IPS-18c (cell line): ENCODE data around the gene CADM1.
"Not testable (repeated sequence)": the region's sequence is repeated elsewhere in the genome, so short reads cannot be mapped to it uniquely, and the experiment has no call there.

ENCODE experiments used
- H3K4me3 ChIP-seq: 2 replicates; pipeline ENCODE4 v1.7.0; 2013; ENCODE audit warnings: low read depth, mild to moderate bottlenecking, low read length, moderate library complexity; ENCODE audit not compliant: insufficient read depth
- H3K9me3 ChIP-seq: one replicate; pipeline ENCODE4 v1.6.1; 2013; ENCODE audit warnings: mild to moderate bottlenecking, low read length, moderate library complexity; ENCODE audit not compliant: control insufficient read depth, insufficient read depth

The CADM1 gene

DNA sequence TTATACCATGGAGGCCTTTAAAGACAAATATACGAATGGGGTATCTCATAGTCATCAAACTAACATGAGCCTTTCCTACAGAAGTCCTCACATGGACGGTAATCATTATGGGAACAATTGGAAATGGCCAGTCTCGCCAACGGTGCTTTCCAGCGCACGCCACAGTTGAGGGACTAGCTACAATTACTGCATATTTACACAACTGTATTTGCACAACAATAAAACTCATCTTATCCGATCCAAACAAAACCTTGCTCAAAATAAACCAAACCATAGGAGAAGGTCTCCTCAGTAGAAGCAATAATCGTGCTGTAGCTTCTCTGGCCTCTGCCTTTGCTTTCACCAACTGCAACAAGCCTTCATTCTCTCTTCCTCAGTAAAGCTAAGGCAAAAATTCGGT is 5.9 kb downstream of the CADM1 start:
- Histone ChIP-seq H3K9me3 (no peaks in the 10 kb centered on the region), H3K4me3 (no peak overlapping the region)

DNA sequence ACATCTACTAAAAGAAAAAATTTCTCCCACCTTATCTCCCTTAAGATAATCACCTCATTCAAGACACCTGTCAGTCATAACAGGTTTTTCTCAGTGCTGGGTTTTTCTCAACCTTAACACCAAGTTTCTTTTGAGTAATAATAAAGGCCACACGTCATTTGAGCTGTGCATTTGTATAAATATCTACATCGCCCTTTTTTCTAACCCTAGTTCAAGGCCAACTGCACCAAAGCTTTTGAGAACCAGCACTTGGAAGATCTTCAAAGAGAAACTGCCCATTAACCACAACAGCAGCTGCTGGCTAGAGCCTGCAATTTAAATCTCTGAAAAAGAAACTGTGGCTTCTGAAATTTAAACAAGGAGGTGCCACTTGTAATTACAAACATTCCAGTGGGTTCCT is 6.9 kb downstream of the CADM1 start:
- no peak overlapping the region for H3K4me3 ChIP-seq
- no peaks in the 10 kb centered on the region for H3K9me3 ChIP-seq

DNA sequence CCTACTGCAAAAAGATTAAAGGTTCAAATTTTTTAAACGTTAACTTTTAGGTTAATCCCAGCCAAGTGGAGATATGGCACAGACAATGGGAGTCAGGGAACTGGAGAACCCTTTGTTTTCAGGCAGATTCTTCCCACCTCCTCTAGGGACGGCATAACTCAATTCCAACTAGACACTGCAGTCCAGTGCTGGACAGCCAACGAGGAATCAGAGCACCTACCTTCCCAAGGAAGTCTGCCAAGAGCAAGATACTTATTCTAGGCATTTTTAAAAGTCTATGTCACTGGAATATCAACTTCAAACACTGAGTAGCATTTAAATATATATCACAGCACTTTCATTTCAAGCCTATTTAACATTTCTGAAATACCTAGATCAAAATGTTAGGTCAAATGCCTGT is 7.3 kb downstream of the CADM1 start:
- Histone ChIP-seq H3K9me3 (no peaks in the 10 kb centered on the region), H3K4me3 (no peak overlapping the region)

DNA sequence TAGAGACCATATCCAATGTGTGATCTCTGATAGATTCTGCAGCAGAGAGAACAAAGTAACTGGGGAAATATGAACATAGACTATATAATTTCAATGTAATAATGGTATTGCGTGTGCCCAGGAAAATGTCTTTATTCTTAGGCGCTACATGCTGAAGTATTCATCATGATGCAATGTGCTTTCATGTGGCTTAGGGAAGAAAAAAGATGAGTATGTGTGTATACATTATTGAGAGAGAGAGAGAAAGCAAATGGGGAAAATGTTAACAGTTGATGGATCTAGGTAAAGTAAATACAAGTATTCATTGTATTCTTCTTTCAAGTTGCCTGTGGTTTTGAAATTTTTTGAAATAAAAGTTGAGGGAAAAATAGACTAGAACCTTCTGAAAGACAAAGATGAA is 10.3 kb downstream of the CADM1 start:
- H3K4me3 ChIP-seq, result no peak overlapping the region
- no peaks in the 10 kb centered on the region for H3K9me3 ChIP-seq

DNA sequence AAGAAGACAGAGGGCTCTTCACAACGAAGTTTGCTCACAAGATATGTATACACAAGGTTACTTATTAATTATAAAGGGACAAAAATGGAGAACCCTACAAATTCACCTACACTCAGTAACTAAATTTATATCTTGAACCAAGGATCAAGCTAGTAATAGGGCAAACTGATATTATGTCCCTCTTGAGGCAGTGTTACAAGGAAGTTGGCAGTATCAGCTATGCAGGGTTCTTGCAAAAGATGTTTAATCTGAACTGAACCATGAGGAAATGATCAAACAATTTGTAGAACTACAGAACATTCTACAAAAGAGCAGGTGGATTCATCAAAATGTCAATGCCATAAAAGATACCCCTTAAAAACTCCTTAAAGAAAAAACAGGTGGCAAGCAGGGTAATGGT is 10.7 kb downstream of the CADM1 start:
- Histone ChIP-seq H3K9me3 (no peaks in the 10 kb centered on the region), H3K4me3 (no peak overlapping the region)

DNA sequence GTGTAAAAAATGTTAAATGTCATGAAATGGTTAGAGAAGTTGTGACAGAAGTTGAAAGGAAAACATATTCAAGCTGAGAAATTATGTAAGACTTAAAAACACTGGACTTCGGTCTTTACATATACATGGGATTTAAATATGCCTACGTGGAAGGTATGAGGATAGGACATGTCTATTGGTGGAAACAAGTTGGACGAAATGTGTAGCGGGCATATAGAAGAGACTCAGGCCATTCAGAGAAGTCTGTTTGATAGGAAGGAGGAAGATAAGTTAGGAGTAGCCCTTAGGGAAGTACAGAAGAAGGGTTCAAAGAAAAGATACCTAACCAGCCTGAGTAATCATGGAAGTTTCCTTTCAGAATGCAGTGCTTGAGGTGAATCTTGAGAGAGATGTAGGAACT is 14.7 kb downstream of the CADM1 start:
- Histone ChIP-seq H3K9me3 (no peaks in the 10 kb centered on the region), H3K4me3 (no peak overlapping the region)

DNA sequence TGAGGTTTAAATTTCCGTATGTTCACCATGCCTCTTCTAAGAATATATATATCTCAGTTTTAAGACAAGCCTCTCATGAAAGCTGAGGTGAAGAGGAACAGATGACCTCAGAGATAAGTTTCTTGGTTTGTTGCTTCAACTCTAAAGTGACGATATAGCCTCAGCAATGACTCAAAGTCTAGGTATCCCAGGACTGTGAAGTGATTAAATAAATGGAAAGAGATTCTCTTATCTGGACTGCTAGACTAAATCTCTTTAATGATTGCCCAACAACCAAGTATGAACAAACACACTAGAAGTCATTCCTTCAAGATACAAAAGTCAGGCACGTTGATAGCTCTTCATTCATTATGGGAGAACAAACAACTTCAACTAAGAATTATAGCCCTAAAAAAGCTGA is 15.3 kb downstream of the CADM1 start:
- H3K9me3 ChIP-seq, result no peaks in the 10 kb centered on the region

DNA sequence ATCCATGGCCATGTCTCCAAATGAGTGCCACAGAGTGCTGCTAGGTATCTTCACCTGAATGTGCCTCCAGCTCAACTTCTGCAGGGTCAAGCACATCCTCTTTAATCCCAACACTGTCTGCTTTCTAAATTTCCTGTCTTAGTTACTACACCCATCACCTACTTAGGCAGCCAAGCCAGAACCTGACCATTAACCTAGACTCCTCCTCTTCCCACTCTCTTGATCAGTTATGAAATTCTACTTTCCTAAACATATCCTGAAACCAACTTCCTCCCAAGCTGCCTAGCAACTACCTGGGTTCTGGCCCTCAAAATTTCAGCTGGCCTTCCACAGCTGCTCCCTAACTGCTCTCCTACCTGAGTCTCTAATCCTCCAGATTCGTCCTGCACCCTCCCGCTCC is 22.7 kb downstream of the CADM1 start:
- no peak overlapping the region for H3K4me3 ChIP-seq
- H3K9me3 ChIP-seq, result no peaks in the 10 kb centered on the region

More for the DNA sequence above, 15.3 kb downstream of the CADM1 start:
- no peak overlapping the region for H3K4me3 ChIP-seq

DNA sequence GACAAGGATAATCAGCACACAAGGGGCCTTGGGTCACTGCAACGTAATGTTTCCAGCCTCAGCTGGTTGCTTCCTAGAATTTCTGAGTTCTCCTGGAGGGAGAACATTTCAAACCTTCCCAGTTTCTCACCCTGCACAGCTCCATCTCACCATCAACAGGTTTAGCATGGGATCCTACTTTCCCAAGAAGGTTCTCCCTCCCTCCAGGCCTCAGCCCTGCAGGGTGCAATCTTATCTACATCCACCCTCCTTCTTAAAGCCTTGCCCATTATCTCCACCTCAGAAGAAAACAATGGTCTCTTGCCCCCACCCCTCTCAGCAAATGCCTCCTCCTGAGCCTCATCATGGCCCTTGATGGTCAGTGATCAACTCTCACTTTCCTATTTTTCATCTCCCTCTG is 23.6 kb downstream of the CADM1 start:
- H3K4me3 ChIP-seq, result no peak overlapping the region
- H3K9me3 ChIP-seq, result no peaks in the 10 kb centered on the region

DNA sequence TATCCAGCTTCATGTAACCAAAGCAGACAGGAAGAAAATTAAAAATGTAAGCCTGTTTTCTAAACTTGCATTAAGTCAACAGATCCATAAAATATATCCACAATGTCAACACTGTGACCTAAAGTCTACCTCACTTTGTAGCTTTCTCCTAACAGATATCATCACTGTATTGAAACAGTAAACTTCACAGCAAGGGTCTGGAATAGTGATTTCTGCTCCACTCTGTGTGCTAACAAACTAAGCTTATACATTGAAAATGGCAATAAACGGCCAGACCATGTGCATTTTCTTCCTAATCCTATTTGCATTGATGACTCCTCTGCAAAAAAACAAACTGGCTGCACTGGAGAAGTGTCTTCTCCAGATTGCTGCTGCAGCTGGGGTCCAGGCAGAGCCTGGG is 26.8 kb downstream of the CADM1 start:
- H3K4me3 ChIP-seq, result no peak overlapping the region
- H3K9me3 ChIP-seq, result no peaks in the 10 kb centered on the region

DNA sequence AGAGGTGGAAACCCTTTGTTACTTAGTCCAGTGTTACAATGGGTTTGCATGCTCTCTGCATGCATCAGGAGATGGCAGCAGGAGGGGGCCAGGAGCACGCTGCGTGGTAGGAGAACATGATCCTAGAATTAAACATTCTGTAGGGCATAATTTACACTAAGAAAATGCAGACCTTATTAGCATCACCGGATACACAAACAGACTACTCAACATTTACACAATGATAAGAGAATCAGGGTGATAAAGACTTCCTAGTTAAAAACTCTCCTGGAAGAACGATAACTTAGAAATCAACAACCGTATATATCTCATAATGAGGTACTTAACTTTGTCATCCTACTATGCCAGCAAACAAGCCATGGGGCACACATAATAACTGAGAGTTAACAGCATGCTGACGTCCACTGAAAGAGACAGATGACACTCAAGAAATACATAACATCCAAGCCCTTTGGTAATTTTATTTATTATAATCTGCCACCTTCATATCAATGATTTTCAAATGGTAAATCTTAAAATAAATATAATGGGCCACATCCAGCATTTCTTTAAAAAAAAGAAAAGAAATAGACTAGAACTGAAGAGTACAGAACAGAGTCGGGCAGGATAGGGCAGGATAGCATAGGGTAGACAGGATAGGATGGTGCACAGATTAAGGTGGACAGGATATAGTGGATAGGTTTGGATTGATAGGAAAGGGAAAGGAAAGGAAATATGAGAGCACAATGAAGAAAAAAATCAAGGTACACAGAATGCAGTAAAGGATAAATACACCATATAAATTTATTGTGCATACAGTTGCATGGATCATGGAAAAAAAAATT is 27.5 kb downstream of the CADM1 start:
- no peak overlapping the region for H3K4me3 ChIP-seq
- H3K9me3 ChIP-seq, result no peaks in the 10 kb centered on the region

DNA sequence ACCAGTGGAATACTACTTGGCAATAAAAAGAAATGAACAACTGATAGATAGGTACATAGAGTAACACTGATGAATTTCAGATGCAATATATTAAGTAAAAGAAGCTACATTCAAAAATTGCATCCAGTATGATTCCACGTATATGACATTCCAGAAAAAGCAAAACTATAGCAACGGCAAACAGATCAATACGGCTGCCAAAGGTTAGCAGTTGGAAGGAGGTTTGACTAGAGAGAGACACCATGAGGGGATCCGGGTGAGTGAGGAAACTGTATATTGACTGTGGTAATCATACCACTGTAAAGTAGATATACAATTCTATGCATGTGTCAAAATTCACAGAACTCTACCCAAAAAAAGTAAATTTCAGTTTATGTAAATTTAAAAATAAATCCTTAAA is 28.7 kb downstream of the CADM1 start:
- H3K9me3 ChIP-seq, result no peaks in the 10 kb centered on the region
- no peak overlapping the region for H3K4me3 ChIP-seq

DNA sequence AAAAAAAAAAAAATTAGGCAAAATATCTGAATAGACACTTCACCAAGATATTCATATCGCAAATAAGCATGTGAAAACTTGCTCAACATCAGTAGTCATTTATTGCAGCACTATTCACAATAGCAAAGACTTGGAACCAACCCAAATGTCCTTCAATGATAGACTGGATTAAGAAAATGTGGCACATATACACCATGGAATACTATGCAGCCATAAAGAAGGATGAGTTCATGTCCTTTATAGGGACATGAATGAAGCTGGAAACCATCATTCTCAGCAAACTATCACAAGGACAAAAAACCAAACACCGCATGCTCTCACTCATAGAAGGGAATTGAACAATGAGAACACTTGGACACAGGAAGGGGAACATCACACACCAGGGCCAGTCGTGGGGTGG is 29.9 kb downstream of the CADM1 start:
- H3K4me3 ChIP-seq, H3K9me3 ChIP-seq: not testable (repeated sequence)

DNA sequence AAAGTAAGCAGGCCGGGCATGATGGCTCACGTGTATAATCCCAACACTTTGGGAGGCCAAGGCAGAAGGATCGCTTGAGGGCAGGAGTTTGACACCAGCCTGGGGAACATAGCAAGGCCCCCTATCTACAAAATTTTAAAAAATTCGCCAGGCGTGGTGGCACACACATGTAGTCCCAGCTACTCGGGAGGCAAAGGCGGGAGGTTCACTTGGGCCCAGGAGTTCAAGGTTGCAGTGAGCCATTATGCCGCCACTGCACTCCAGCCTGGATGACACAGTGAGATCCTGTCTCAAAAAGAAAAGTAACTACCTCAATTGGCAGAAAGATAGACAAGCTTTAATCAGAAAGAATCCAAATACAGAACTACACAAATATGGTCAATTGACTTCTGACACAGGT is 31.0 kb downstream of the CADM1 start:
- H3K9me3 ChIP-seq, result no peaks in the 10 kb centered on the region

DNA sequence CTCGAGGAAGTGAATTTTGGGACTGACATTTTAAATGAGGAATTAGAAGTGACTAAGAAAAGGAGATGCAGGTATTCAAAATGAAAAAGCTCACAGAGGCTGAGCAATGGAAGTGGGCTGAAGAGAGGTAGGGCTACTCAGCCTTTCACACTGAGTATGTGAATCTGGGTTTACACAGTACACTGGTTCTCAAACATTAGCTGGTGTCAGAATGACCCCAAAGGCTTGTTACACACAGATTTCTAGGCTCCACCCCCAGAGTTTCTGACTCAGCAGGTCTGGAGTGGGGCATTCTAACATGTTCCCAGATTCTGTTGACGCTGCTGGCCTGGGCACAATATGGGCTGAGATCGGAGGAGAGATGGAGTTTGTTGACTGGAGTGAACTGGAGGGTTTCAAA is 32.8 kb downstream of the CADM1 start:
- Histone ChIP-seq H3K9me3 (no peaks in the 10 kb centered on the region), H3K4me3 (no peak overlapping the region)

More for the DNA sequence above, 31.0 kb downstream of the CADM1 start:
- no peak overlapping the region for H3K4me3 ChIP-seq

DNA sequence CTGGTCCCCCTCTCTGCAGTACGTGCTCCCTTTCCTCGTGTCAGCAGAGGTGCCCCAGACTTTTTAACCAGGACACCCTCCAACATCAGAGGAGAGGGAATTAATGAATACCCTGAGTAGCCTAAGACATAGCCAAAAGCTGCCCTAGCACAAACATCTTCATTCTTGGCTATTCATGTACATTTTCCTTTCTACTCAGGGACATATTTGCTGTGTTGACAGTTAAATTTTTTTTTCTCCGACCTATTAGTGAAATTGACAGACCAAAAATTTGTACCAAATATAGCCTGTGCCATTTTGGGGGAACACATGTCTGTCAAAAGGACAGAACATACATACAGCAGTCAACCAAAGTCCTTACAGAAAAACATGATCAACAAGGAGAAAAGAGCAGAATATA is 33.3 kb downstream of the CADM1 start:
- H3K9me3 ChIP-seq, result no peaks in the 10 kb centered on the region
- no peak overlapping the region for H3K4me3 ChIP-seq

DNA sequence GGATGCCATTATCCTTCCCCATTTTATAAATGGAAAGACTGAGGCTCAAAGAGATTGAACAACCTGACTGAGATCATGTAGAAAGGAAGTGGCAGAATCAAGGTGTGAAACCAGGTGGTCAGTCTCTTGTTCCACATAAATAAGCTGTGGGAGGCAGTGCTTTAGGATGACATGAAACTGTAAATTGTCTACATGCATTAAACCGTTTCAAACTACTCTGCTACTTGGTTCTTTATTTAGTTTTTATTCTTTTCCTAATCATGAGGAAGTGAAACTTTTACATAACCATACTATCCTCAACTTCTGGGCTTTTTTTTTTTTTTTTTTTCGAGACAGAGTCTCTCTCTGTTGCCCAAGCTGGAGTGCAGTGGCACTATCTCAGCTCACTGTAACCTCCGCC is 34.9 kb downstream of the CADM1 start:
- no peaks in the 10 kb centered on the region for H3K9me3 ChIP-seq
- no peak overlapping the region for H3K4me3 ChIP-seq

DNA sequence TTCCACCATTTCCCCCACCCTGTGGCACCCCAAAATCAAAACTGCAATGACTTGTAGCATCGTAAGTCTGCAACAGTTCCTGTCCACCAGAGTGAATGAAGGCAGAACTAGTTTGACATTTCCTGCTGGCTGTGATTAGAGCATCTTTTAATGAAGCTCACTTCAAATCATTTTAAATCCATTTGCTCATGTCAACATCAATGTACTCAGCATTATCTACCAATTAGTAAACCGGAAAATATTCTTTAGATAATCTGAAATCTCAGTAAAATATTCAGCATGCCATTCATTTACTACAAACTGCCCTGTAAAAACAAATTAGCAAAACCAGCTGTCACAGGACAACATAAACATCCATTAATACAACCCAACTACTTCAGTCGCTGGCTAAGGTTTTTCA is 38.1 kb downstream of the CADM1 start:
- no peaks in the 10 kb centered on the region for H3K9me3 ChIP-seq
- no peak overlapping the region for H3K4me3 ChIP-seq

DNA sequence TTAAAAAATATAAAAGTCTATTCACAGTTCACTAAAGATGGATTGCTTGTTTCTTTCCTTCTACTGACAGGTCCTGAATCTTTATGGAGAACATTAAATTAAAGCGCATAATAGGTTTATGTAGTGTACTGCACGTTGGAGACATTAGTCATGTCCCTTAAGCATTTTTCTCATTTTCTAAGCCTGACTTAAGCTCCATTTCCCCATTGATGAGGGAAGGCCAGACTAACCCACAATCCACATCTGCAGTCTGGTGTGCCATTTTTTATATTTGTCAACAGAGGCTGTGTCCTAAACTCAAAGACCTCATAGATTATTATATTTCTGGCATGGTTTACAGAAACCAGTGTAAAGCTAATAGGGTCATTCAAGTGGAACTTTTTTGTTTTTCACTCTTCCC is 39.9 kb downstream of the CADM1 start:
- H3K9me3 ChIP-seq, result no peaks in the 10 kb centered on the region

More for the DNA sequence above, 39.9 kb downstream of the CADM1 start:
- H3K4me3 ChIP-seq, result no peak overlapping the region
